HG03432 (cell line): ENCODE results near the gene RCOR2.

Experiments
- ATAC-seq: cut with Tn5 transposase; IDR thresholded peaks from one replicate; pipeline ENCODE4 v1.9.1; 2021; ENCODE audit warnings: mild to moderate bottlenecking, moderate library complexity; ENCODE audit not compliant: unreplicated experiment

The RCOR2 gene

GRCh38 chr11:63923319-63923718 lies 6.4 kb upstream of the RCOR2 start:
- no peak for ATAC-seq

GRCh38 chr11:63922673-63923192 lies 5.8 kb upstream of the RCOR2 start:
- no peak for ATAC-seq

- ATAC-seq = no peak
These were observed 4.0 kb upstream of the RCOR2 start for GRCh38 chr11:63920939-63921417.

- no peak for ATAC-seq
These were observed 3.4 kb upstream of the RCOR2 start for GRCh38 chr11:63920126-63920938.

GRCh38 chr11:63919267-63920125 lies 2.5 kb upstream of the RCOR2 start:
- ATAC-seq = no peak

- no peak for ATAC-seq
These were observed 1.7 kb upstream of the RCOR2 start for GRCh38 chr11:63918507-63919191.

- no peak for ATAC-seq
These were observed 935 bp upstream of the RCOR2 start for GRCh38 chr11:63917692-63918506.

GRCh38 chr11:63915961-63916836 lies 765 bp downstream of the RCOR2 start:
- ATAC-seq = no peak

- no peak for ATAC-seq
These were observed 1.9 kb downstream of the RCOR2 start for GRCh38 chr11:63914896-63915691.

GRCh38 chr11:63913866-63914830 lies 2.8 kb downstream of the RCOR2 start:
- ATAC-seq = no peak

GRCh38 chr11:63912678-63913077 lies 4.3 kb downstream of the RCOR2 start:
- ATAC-seq = no peak

GRCh38 chr11:63911876-63912275 lies 5.1 kb downstream of the RCOR2 start:
- no peak for ATAC-seq

GRCh38 chr11:63911440-63911839 lies 5.5 kb downstream of the RCOR2 start:
- no peak for ATAC-seq

GRCh38 chr11:63910675-63911074 lies 6.3 kb downstream of the RCOR2 start:
- ATAC-seq = no peak

- no peak for ATAC-seq
These were observed 7.1 kb downstream of the RCOR2 start for GRCh38 chr11:63909591-63910506.
